ENCODE measurements around the gene SLC43A1.
"Not testable (repeated sequence)": the region's sequence is repeated elsewhere in the genome, so short reads cannot be mapped to it uniquely, and the experiment has no call there.

Gene SLC43A1

DNA sequence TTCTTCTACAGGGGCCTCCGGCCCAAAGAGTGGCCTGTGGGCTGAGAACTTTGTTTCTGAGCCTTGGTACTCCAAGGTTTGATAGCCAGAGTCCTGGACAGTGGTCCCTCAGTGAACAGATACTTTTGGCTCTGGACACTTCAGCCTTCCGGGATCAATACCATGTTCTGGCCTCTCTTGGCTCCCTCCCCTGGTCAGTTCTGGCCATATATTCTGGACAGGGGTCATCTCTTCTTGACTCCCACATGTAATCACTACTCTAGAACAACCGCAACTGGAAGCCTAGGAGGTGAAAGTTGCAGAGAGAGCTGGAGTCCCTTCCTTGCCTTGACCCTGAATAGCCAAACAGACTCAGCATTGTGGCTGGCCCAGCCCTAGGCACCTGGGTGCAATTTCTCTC, 52.9 kb downstream of the SLC43A1 start:
- no peak for DNase-seq

DNA sequence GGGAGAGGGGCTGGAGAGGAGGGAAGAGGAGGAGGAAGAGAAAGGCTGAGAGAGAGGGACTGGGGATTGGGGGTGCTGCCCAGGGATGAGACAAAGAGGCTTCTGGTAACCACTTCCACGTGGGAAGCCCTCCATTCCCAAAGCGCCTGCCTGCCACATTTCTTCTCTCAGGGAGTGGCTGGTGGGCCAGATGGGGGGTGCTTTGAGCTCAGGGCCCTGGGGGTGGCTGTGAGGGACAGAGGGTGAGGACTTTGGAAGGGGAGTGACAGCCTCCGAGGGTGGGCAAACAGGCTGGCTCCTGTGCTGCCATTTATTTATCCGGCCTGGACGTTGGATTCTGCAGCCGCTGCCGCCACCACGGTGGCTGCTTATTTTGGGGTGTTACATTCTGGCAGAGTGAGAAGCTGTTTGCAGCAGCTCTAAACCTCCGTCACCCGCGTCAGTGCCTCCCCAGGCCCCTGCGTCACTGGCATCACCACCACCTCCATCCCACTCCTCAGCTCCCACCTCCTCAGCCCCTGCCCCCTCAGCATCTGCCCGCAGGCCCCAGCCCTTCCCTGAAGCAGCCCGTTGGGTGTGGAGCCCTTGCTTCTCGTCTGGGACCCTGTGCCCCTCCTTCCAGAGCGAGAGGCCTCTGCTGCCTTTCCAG, 53.5 kb downstream of the SLC43A1 start:
- DNase-seq = no peak

DNA sequence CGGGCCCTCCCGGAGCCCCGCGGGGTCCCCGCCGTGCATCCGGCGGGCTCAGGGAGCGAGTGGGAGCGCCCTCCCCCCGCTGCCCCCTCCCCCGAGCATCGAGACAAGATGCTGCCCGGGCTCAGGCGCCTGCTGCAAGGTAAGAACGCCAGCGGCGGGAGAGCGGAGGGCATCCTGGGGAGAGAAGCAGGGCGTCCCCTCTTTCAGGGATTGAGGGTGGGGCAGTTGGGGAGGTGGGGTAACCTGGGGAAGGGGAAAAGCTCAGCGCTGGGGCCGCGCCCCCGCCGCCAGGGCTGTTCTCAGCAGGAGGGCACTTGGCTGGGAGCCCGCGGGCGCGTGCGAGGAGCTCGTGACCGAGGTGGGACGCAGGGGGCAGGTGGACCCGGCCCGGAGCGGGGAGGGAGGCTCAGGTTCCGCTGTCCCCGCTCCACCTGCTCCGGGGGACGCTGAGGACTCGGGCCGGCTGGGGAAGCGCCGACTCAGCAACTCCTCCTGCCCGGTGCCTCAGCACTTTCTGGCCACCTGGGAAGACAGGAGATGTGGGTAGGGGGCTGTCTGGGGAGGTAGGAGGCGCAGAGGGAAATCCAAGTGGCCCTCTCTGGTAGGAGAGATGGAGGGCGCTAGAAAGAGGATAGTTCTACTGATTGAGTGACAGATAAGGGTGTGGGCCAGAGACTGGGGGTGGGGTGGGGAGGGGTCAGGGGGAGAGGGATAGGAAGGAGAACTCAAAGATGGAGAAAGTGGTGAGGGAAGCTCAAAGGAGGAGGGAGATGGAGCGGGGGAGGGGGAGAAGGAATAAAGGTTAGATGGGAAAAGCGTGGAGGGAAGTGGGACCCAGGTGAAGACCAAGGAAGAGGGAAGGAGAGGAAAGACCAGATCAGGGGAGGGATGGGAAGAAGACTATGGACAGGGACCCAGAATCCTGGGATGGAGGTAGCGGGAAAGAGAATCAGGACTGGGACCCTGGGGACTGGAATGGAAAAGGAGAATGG, 54.4 kb downstream of the SLC43A1 start:
- no peak for DNase-seq

DNA sequence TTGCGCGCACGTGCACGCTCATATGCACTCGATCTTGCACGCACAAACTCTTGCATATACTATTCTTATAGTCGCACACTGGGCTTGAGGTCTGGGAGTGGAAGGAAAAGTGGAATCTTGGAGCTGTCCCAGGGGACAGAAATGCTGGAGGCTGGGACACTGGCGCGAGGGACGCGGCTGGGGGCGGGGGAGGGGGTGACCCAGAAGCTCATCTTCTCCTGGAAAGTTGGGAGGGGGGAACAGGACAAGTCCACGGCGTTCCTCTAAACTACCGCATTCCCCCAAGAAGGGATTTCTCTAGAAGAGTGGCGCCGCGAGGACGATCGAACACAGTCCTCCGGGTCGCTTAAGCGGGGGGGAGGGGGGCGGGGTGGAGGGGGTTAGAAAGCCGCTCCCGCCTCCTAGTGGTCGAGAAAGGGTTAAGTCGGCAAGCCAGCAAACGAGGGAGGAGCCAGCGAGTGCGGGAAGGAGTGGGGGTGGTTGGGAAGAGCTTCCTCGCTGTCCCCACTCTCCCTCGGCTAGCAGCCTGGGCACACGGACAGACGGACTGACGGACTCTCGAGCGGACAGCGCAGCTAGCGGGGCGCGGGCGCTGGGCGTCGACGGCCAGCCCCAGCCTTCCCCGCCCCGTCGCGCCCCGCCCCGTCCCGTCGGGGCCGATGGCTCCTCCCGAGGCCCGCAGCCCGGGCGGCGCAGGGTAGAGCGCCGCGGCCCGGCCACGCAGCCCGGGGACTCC, 55.3 kb downstream of the SLC43A1 start, which contains the start of gene RTN4RL2:
Gene RTN4RL2, plus strand, starts transcription at position 507 of the 736 bp plus-strand sequence. CDS start 338 bp downstream, outside the sequence.
- DNase-seq = peak in 4 of 51 donors; percentile 13 to 30 (median 18)

DNA sequence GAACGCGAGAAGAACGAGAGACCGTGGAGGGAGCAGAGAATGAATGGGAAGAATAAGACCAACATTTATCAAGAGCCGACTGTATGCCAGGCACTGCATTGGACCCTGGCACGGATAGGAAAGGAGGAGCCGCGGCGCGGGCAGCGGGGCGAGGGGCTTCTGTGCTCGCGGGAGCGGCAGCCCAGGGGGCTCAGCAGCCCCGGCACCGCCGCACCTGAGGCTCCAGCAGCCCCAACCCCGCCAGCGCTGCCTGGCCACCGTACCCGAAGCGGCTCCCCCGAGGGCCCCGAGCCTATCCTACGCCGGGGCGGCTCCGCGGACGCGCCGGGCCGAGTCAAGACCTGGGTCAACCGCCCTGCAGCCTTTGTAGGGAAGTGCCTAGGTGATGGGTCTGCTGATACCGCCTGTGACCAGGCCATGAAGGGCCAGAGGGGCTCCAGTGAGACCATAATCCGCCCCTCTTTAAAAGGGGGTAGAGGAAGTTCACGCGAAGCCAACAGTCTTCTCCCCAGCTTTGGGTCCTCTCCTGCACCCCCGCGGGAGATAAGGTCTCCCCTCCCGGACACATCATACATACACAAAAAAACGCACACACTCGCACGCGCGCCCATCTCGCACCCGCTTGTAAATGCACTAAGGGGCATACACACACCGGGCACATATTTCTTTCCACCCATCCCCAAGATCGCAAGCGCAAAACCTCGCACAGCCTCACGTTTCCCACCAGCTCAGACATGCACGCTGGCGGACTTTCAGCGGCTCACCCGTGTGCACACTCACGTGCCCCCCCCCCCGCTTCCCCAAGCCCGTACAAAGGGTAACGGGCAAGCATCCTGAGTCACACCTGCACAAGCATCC, 56.1 kb downstream of the SLC43A1 start:
- DNase-seq = peak in 1 of 51 donors; percentile 30

DNA sequence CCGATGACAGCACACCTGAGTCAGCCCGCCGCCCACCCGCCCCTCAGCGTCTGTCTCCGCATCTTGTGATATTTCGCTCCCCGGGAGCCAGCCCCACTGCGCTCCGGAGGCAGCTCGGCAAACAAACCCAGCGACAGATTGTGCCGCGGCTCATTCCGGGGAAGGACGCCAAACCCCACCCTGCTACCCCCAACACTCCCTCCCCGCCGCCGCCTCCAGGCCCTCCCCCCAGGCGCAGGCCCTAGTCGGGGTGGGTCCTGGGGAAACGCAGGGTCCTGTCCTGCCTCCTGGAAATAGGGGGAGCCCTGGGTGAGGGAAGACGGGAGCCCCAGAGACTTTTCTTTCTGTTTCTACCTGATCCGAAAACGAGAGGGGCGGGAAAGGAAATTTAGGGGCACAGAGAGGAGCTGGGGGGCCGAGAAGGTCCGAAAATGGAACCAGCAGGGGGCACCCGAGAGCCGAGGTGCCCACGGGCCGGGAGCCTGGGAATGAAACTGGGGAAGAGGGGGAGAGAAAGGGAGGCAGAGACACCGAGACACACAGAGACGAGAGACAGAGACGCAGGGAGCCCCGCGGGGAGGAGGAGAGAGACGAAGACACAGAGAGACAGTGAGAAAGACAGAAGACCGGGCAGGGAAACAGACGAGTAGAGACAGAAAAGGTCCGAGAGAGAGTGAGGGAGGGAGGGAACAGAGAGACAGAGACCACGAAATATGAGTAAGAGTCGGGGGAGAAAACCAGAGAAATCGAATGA, 56.9 kb downstream of the SLC43A1 start:
- DNase-seq = peak in 9 of 51 donors; percentile 8 to 79 (median 26)

DNA sequence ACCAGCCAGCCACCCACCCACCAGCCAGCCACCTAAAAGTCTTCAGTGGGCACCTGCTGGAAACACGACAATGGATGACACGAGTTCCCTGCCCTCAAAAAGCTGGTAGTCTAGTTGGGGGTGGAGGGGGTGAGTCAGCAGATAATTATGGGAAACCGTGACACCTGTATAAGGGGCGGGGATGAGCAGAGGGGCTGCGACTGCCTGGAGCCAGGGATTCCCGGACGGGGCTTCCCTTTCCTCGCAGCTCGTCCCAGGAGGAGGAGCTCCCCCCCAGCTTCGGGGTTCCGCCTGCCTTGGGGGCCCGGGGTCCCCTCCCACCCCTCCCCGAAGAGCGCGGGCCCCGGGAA, 57.5 kb downstream of the SLC43A1 start:
- DNase-seq = no peak

DNA sequence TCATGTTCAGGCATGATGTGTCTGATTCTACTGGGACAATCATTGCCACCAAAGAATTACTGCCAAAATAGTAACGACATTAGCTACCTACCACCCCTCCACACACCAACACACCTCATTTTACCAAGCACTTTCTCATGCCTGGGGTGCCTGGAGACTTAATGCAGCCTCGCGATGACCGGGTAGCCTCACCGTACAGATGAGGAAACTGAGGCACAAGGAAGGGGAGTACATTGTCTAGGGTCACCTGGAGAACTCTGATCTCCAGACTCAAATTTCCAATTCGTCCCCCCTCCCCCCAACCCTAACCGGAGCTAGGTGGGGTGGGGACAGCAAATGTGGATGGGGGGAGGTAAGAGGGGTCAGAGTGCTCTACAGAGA, 57.9 kb downstream of the SLC43A1 start:
- no peak for DNase-seq

DNA sequence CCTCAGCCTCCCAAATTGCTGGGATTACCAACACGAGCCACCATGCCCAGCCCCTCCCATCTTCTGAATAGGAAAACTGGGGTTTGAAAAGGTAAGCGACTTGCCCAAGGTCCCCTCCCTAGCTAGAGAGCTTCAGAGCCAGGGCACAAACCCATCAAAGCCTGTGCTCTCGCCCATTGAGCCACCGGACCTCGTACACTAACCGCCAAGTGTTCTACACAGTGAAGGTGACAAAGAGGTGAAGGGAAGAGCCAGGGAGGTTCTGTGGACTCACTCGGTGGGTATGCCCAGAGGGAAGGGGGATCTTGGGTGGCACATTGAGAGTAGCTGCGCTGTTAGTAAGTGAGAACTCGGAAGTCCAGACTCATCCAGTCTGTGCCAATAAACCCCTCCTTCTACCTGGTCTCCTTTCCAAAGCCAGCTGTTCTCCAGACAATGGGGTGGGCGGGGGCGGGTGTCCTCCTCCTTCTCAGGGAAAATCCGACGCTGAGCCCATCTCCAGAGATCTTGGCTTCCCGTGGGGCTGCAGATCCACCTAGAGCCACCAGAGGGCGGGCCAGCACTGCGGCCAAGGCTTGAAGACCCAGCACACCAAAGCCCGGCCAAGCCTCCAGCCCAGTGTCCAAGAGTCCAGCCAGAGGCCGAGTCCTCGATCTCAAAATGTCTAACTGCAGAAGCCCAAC, 58.4 kb downstream of the SLC43A1 start:
- DNase-seq = peak; percentile 15 to 90 (median 73)

DNA sequence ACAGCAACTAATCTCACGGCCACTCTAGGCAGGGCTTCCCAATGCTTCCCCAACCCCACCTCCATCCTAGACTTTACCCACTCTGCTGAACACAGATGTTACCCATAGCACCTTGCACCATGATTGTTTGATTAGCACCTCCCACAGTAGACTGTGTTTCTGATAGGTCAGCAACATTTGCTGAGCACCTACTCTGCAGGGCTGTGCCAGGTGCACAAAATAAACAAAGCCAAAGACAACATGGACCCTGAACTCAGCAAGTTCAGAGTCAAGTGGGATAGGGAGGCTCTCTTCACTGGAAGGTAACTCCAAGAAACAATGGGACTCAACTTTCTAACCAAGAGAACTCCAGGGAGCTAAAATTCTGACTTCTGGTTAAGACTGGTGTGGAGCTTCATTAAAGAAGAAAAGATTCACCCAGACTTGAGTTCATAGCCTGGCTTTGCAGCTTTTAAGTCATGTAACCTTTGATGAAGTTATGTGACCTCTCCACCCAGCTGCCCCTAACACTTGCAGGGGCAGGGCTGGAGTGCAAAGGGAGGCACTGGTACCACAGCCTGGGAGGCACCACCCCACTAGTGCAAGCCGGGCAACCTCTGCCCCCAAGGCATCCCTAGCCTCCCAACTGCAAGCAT, 61.8 kb downstream of the SLC43A1 start:
- no peak for DNase-seq

DNA sequence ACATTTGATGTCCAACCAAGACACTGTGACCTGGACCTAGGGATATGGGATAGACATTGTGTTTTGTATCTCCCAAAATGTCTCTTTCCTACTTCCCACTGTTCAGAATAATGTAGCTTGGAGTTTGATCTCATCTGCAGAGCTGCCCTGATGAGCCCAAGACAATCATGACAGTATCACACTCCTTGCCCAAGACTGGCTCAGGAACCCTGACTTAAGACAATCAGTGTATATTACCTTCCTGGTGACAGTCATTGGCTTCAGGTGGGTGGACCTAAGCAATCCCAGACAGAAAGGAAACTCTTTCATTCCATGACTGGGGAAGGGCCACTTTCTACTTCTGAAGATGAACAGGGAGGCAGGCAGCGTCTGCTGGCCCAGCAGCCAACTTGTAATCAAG, 69.4 kb downstream of the SLC43A1 start:
- no peak for DNase-seq

DNA sequence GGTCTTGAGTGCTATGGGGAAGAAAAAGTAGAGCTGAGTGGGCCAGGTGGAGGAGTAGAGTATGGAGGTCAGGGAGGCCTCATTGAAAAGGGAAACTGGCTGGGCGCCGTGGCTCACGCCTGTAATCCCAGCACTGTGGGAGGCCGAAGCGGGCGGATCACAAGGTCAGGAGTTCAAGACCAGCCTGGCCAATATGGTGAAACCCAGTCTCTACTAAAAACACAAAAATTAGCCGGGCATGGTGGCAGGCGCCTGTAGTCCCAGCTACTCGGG, 70.4 kb downstream of the SLC43A1 start:
- DNase-seq = not testable (repeated sequence)

DNA sequence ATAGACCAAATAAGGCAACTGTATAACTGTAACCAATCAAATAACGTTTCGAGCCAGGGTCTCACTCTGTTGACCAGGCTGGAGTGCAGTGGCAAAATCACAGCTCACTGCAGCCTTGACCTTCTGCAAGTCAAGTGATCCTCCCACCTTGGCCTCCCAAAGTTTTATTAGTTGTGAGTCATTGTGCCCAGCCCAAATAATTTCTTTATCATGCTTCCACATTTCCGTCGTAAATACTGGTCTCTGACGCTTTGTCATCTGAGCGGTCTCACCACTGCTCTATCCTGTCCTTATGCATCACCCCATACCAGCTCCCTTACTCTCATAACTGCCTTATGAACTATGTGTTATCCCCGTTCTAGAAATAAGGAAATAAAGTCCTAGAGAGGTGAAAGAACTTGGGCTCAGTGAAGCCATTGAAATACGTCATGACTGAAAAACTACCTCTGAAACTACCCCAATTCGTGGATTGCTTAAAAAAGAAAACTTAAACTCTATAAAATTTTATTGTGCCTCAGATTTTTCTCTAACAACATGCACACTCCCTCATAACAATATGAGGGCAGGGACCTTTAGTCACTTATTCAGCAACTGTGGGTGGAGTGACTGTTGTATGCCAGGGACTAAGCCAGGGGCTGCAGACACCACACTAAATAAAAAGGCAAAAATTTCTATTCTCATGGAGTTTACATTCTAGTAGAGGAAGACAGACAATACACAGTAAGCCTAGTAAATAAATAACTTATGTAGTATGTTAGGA, 71.0 kb downstream of the SLC43A1 start:
- no peak for DNase-seq

DNA sequence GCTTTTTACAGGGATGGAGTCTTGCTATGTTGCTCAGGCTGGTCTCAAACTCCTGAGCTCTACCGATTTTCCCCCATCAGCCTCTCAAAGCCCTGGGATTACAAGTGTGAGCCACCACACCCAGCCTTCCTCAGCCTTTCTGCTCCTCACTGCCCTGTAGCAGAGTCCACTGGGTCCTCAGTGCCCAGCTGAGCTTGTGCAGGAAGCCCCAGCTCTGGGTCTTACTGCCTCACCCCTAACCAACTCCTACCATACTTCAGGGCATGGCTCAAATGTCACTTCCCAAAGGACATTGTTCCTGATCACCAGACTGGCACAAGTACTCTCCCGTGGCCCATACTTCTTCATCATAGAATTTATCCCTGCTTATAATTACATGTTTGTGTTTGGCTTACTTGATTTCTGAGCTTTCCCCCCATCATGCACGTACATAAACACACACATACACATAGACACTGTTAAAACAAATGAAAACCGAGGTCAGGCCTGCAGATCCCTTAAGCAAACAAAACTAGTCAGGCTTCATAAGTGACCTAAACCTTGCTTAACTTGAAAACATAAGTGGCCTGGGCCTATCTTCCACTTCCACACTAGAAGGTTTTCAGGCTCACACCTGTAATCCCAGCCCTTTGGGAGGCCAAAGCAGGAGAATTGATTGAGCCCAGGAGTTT, 74.6 kb downstream of the SLC43A1 start:
- DNase-seq = no peak

DNA sequence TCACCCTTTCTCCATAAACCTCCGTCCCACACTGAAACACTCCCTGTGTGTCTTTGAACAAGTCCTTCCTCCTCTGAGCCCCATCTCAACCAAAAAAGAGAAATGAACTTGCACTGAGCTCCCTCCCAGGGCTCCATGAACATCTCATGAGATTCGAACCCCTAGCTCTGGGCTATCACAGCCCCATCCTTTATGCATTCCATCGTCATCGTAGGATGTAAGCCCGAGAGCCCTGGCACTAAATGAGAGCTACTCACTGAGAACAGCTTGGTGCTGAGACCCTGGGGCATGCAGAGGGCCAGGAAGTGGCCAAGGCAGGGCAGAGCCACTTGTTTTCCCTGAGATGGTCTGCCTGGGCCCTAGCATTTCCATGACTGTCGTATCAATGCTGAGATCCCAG, 75.7 kb downstream of the SLC43A1 start:
- no peak for DNase-seq

DNA sequence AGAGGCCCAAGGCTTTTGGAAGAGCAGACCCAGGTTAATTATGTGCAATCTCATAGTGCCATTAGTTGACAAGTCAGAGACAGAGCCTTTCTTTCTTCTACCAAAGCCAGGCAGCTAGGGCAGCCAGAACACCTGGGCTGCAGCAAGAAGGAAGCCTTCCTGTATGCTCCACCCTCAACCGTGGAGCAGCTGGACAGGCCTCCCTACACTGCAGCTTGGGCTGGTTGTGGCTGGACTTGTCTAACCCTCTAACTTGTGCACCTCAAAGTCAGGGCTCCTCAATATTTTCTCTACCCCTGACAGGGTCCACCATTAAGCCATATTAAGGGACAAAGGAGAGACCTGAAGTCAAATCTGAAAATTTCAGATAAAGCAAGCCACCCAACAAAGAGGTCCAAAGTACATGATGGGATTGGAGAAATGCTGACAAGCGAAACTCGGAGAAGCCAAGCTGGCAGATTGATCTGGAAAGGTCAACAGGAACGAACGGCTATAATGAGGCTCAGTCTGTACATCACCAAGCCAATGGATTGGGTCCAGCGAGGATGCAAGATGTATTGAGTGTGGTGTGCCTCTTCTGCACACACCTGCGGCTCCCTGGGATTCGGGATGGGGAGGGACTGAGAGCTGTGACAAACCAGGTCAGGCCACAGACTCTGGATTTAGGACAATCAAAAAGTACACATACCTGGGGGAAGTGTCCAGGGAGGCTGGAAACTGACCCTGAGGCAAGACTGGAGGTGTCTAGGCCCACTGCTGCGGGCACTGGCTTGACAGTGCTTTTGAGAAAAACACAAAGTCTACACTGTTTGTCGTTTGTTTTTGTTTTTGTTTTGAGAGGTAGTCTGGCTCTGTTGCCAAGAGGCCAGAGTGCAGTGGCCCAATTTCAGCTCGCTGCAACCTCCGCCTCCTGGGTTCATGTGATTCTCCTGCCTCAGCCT, 76.9 kb downstream of the SLC43A1 start:
- DNase-seq = no peak

DNA sequence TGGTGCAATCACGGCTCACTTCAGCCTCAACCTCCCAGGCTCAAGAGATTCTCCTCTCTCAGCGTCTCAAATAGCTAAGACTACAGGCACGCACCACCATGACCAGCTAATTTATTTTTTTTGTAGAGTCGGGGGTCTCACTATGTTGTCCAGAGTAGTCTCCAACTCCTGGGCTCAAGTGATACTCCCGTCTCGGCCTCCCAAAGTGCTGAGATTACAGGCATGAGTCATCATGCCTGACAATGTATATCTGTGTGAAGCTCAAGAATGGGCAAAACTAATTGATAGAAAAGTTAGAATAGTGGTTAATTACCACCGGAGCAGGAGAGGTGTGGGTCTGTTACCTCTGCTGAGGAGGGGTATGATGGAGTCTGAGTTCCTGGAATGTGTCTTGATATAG, 79.5 kb downstream of the SLC43A1 start:
- no peak for DNase-seq
